OCI-LY3 (cell line): ENCODE data around the gene OSBPL7.
A peak's percentile ranks its signal among the peaks of the same experiment; 100 is the strongest.

Experiments
- H2AFZ ChIP-seq: fragments of 200-600, 300-600 bp; shearing (Covaris generic); 2 replicates; pipeline ENCODE4 v1.6.0; 2014; ENCODE audit warnings: antibody characterized with exemption, low read depth, low read length
- H3K27ac ChIP-seq: fragments of 200-600, 300-600 bp; sonication (generic); 2 replicates; pipeline ENCODE4 v1.5.1; 2014; ENCODE audit warnings: mild to moderate bottlenecking, low read length, moderate library complexity, mixed read lengths
- H3K27me3 ChIP-seq: fragments of 200-600, 300-600 bp; sonication (generic); 2 replicates; pipeline ENCODE4 v1.6.1; 2014; ENCODE audit warnings: low read depth, low read length, mixed read lengths
- H3K36me3 ChIP-seq: fragments of 200-600, 300-600 bp; sonication (generic); replicated peaks from 2 replicates; pipeline ENCODE3; 2014; ENCODE audit warnings: low read depth, low read length, mixed read lengths
- H3K4me1 ChIP-seq: fragments of 300-600, 200-600 bp; sonication (generic); 2 replicates; pipeline ENCODE4 v1.6.1; 2014; ENCODE audit warnings: low read length, mixed read lengths
- H3K4me2 ChIP-seq: fragments of 200-600, 300-600 bp; sonication (generic); 2 replicates; pipeline ENCODE4 v1.6.1; 2014; ENCODE audit warnings: low read length, mixed read lengths
- H3K4me3 ChIP-seq: fragments of 300-600, 200-600 bp; sonication (generic); 2 replicates; pipeline ENCODE4 v1.5.1; 2014; ENCODE audit warnings: antibody characterized with exemption, mild to moderate bottlenecking, low read length, moderate library complexity
- H3K79me2 ChIP-seq: fragments of 300-600, 200-600 bp; shearing (Covaris generic); 2 replicates; pipeline ENCODE4 v1.6.1; 2014; ENCODE audit warnings: mild to moderate bottlenecking, low read length, mixed read lengths
- H3K9ac ChIP-seq: fragments of 300-600, 200-600 bp; shearing (Covaris generic); 2 replicates; pipeline ENCODE4 v1.6.0; 2014; ENCODE audit warnings: mild to moderate bottlenecking, low read length, moderate library complexity
- H3K9me3 ChIP-seq: fragments of 200-600, 300-600 bp; shearing (Covaris generic); 2 replicates; pipeline ENCODE4 v1.6.1; 2014; ENCODE audit warnings: low read length, mixed read lengths; ENCODE audit not compliant: insufficient read depth
- H4K20me1 ChIP-seq: fragments of 200-600, 300-600 bp; sonication (generic); 2 replicates; pipeline ENCODE4 v1.6.1; 2016; ENCODE audit warnings: low read length, mixed read lengths; ENCODE audit not compliant: insufficient read depth
- EZH2phosphoT487 ChIP-seq: fragments of 200-600 bp; shearing (Covaris generic); IDR thresholded peaks from 2 replicates; pipeline ENCODE4 v1.6.1; 2018; ENCODE audit warnings: antibody characterized with exemption, mixed run types, low read depth
- TF ChIP-seq, protein P1 (sequence below): fragments of 200-600, 300-600 bp; sonication (generic); IDR thresholded peaks from 2 replicates; pipeline ENCODE4 v1.5.1; 2014; ENCODE audit warnings: antibody characterized with exemption, low read length, low read depth

Gene OSBPL7, protein sequence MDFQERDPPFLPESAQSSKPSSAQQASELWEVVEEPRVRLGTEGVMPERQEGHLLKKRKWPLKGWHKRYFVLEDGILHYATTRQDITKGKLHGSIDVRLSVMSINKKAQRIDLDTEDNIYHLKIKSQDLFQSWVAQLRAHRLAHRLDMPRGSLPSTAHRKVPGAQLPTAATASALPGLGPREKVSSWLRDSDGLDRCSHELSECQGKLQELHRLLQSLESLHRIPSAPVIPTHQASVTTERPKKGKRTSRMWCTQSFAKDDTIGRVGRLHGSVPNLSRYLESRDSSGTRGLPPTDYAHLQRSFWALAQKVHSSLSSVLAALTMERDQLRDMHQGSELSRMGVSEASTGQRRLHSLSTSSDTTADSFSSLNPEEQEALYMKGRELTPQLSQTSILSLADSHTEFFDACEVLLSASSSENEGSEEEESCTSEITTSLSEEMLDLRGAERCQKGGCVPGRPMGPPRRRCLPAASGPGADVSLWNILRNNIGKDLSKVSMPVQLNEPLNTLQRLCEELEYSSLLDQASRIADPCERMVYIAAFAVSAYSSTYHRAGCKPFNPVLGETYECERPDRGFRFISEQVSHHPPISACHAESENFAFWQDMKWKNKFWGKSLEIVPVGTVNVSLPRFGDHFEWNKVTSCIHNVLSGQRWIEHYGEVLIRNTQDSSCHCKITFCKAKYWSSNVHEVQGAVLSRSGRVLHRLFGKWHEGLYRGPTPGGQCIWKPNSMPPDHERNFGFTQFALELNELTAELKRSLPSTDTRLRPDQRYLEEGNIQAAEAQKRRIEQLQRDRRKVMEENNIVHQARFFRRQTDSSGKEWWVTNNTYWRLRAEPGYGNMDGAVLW

DNA sequence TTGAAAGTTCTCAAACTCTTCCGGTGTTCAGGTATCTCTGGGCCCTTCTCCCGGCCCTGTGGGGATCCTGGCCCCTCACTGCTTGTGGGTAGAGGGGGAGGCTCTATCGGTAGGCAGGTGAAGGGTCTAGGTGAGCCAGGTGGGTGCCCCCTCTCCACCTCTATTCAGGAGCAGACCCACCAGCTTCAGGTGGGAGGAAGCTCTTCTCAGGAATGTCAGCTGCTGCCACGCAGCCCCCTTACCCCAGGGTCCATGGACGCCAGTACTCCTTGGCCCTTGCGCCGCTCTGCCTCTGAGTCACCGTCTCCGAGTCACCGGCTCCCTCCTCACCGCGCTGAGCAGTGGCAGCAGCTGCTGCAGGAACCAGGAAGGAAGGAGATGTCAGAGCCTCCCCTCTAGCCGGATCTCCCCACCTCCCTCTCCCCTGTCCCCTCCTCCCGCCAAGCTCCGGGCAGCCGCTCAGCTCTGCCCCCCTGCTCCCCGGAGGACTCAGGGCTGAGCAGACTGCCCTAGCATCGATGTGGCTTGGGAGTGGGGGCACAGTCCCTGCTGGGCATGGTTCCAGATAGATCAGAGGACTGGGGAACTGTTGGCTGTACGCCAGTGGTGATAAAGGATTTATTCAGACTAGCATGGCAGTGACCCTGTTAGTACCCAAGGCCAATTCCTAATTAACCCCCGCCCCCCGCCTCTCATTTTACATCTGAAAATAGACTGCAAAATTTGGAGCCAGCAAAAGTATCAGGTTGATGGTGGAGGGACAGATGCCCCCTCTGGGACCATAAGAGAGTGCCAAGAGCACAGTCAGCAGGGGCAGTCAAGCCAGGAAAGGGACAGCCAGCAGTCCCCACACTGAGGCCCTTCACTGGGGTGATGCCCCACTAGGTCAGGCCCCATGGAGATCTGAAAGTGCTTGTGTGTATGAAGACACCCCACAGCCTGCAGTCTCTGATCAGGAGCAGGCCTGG is at the start of gene OSBPL7:
Gene OSBPL7 (minus strand): TSS at position 371 of the 968 bp plus-strand sequence. CDS start 1,516 bp downstream, outside the sequence.
- Histone ChIP-seq H3K27ac (no peak within 1 kb of the TSS), H3K9me3 (no peaks in the 10 kb centered on the region), H3K4me2 (peak within 1 kb of the TSS; percentile 85), H3K79me2 (no peaks in the 10 kb centered on the region), H3K36me3 (peaks cover 12% of the 10 kb centered on the region), H3K4me3 (peak within 1 kb of the TSS; percentile 97), H4K20me1 (no peaks in the 10 kb centered on the region), H2AFZ (peak within 1 kb of the TSS; percentile 76), H3K9ac (peak within 1 kb of the TSS; percentile 72), H3K27me3 (no peaks in the 10 kb centered on the region), H3K4me1 (peaks cover 18% of the 10 kb centered on the region)
- TF ChIP-seq, protein P1, sequence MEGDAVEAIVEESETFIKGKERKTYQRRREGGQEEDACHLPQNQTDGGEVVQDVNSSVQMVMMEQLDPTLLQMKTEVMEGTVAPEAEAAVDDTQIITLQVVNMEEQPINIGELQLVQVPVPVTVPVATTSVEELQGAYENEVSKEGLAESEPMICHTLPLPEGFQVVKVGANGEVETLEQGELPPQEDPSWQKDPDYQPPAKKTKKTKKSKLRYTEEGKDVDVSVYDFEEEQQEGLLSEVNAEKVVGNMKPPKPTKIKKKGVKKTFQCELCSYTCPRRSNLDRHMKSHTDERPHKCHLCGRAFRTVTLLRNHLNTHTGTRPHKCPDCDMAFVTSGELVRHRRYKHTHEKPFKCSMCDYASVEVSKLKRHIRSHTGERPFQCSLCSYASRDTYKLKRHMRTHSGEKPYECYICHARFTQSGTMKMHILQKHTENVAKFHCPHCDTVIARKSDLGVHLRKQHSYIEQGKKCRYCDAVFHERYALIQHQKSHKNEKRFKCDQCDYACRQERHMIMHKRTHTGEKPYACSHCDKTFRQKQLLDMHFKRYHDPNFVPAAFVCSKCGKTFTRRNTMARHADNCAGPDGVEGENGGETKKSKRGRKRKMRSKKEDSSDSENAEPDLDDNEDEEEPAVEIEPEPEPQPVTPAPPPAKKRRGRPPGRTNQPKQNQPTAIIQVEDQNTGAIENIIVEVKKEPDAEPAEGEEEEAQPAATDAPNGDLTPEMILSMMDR: peak; percentile 61
- TF ChIP-seq EZH2phosphoT487: no peak

DNA sequence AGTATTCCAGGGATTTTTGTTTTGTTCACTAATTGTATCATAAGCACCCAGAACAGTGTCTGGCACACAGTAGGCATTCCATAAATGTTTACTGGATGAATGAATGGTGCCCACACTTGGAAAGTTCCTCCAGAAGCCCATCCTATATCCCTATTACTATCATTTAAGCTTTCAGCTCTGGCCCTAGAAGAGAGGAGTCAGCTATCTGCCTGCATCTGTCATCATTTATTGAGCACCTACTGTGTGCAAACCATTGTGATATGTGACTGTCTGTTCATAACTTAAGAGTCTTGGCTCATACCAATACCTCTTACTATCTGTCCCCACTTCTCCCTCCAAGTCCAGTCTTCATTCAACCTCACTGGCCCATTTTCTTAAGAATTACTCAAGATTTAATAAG is 49.5 kb upstream of the OSBPL7 start:
- Histone ChIP-seq H2AFZ (no peak overlapping the region), H3K9ac (peak overlapping the region; percentile 93; the same call in 1 of the 2 replicates), H3K27me3 (no peaks in the 10 kb centered on the region), H3K79me2 (no peaks in the 10 kb centered on the region), H3K36me3 (no peaks in the 10 kb centered on the region), H3K9me3 (no peaks in the 10 kb centered on the region), H3K4me2 (peak overlapping the region; percentile 88), H4K20me1 (no peaks in the 10 kb centered on the region), H3K4me1 (peaks cover 86% of the 10 kb centered on the region), H3K27ac (peak overlapping the region; percentile 98), H3K4me3 (peak overlapping the region; percentile 19; the same call in 1 of the 2 replicates)
- no peak for TF ChIP-seq EZH2phosphoT487
- TF ChIP-seq, protein P1: no peak

DNA sequence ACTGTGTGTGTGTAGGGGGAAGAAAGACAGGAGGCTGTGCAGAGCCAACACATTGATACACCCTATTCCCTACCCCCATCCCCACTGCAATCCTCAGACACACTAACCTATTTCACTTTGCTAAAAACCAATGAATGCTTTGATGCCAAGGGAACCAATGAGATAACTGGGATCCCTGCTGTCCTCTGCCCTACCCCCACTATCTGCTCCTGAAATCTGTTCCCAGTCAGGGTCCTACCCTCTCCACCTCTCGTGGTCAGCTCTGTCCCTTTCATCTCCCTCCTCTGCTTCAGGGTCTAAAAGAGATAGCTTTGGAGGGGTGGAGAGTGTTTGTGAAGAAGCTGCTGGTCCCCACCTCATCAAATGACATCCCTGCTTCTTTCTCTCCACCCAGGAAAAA is 48.5 kb upstream of the OSBPL7 start:
- H3K36me3 ChIP-seq: no peaks in the 10 kb centered on the region
- H3K79me2 ChIP-seq: no peaks in the 10 kb centered on the region
- H3K9ac ChIP-seq: peak overlapping the region; percentile 93; the same call in 1 of the 2 replicates
- H3K4me1 ChIP-seq: peaks cover 86% of the 10 kb centered on the region
- H2AFZ ChIP-seq: peak overlapping the region; percentile 28; the same call in 1 of the 2 replicates
- no peaks in the 10 kb centered on the region for H3K27me3 ChIP-seq
- no peak overlapping the region for H3K4me3 ChIP-seq
- H4K20me1 ChIP-seq: no peaks in the 10 kb centered on the region
- H3K27ac ChIP-seq: peak overlapping the region; percentile 98
- no peaks in the 10 kb centered on the region for H3K9me3 ChIP-seq
- H3K4me2 ChIP-seq: peak overlapping the region; percentile 21
- TF ChIP-seq, protein P1: no peak
- no peak for TF ChIP-seq EZH2phosphoT487
